A549 (cell line): ENCODE measurements around the gene TCF7L1.

ENCODE experiments used
- BHLHE40 ChIP-seq: IDR thresholded peaks from 2 replicates; pipeline ENCODE4 v1.6.1; 2012; ENCODE audit warnings: low read depth, low read length, inconsistent platforms
- CTCF ChIP-seq: fragments of >200 bp; sonication (Bioruptor Twin); formaldehyde crosslinking; IDR thresholded peaks from 3 replicates; pipeline ENCODE4 v1.5.1; 2016
- HDAC2 ChIP-seq: fragments of 200-600 bp; sonication (generic); IDR thresholded peaks from 2 replicates; pipeline ENCODE4 v1.6.1; 2016
- JUN ChIP-seq, 2 experiments: fragments of >200 bp; sonication (Bioruptor Twin); formaldehyde crosslinking; IDR thresholded peaks; 2 replicates in 1 of 2; 3 replicates in 1 of 2; pipeline ENCODE4 v1.6.1; 2016 to 2017
- MAFK ChIP-seq: fragments of 450-650 bp; IDR thresholded peaks from 2 replicates; pipeline ENCODE4 v1.6.1; 2014; ENCODE audit not compliant: partially characterized antibody
- MAX ChIP-seq: IDR thresholded peaks from 2 replicates; pipeline ENCODE4 v1.6.1; 2012
- PHF8 ChIP-seq: fragments of 200-600 bp; sonication (generic); IDR thresholded peaks from 2 replicates; pipeline ENCODE4 v1.6.1; 2016; ENCODE audit warnings: low read depth, mild to moderate bottlenecking, antibody characterized with exemption, moderate library complexity, borderline replicate concordance
- POLR2A ChIP-seq: IDR thresholded peaks from 2 replicates; pipeline ENCODE4 v1.6.1; 2012; ENCODE audit warnings: mild to moderate bottlenecking, low read length
- RAD21 ChIP-seq, 2 experiments: fragments of >200 bp in 1 of 2; sonication (Bioruptor Twin) in 1 of 2; formaldehyde crosslinking in 1 of 2; IDR thresholded peaks in 1 of 2; conservative IDR thresholded peaks in 1 of 2; 2 replicates in 1 of 2; 3 replicates in 1 of 2; pipeline ENCODE4 v1.6.1; 2012 to 2018; ENCODE audit warnings: inconsistent platforms in 1 of 2
- RARB ChIP-seq: fragments of 250-450 bp; sonication (Bioruptor Pico); IDR thresholded peaks from 2 replicates; pipeline ENCODE4 v1.8.0; 2021; ENCODE audit warnings: mild to moderate bottlenecking, moderate library complexity
- RCOR1 ChIP-seq: fragments of 150-350 bp; IDR thresholded peaks from 2 replicates; pipeline ENCODE4 v1.6.1; 2014; ENCODE audit warnings: antibody characterized with exemption, low read length, low read depth
- SMC3 ChIP-seq: fragments of >200 bp; sonication (Bioruptor Twin); formaldehyde crosslinking; IDR thresholded peaks from 3 replicates; pipeline ENCODE4 v1.6.1; 2018; ENCODE audit warnings: inconsistent platforms

GRCh38 chr2:85157345-85157744 is 24.2 kb downstream of the TCF7L1 start:
- no peak for TF ChIP-seq PHF8
- TF ChIP-seq CTCF: no peak
- TF ChIP-seq BHLHE40: no peak
- TF ChIP-seq HDAC2: no peak
- TF ChIP-seq MAX: no peak
- TF ChIP-seq POLR2A: no peak
- TF ChIP-seq JUN (IDR thresholded peaks at IDR 0.05): no peak
- TF ChIP-seq SMC3: no peak
- TF ChIP-seq MAFK: no peak
- no peak for TF ChIP-seq RARB (CRISPR knock-in tag)
- TF ChIP-seq RCOR1: no peak
- TF ChIP-seq RAD21 (conservative IDR thresholded peaks at IDR 0.05 in 1 of 2, IDR thresholded peaks at IDR 0.05 in 1 of 2): no peak
